Neural progenitor cell (in vitro differentiated cells): ENCODE measurements around the gene SLC38A1. TPM values are rescaled to one million over a fixed set of nuclear protein-coding genes. Genes with fewer than 3 reads are reported as not detected.
"Not testable (repeated sequence)": the region's sequence is repeated elsewhere in the genome, so short reads cannot be mapped to it uniquely, and the experiment has no call there.

ENCODE experiments used
- DNase-seq: peaks from one replicate; pipeline ENCODE4 v3.0.0-alpha.2; 2016; ENCODE audit warnings: low spot score
- H2AFZ ChIP-seq: fragments of 200-600 bp; sonication (generic); replicated peaks from 2 replicates; pipeline ENCODE4 v1.6.1; 2016; ENCODE audit warnings: antibody characterized with exemption
- H3F3A ChIP-seq: fragments of 200-600 bp; sonication (generic); 2 replicates; pipeline ENCODE4 v1.6.1; 2016; ENCODE audit warnings: antibody characterized with exemption, low read depth
- H3K27ac ChIP-seq: fragments of 200-600 bp; sonication (generic); 2 replicates; pipeline ENCODE4 v1.5.1; 2016; ENCODE audit warnings: mild to moderate bottlenecking
- H3K27me3 ChIP-seq: fragments of 200-600 bp; sonication (generic); 2 replicates; pipeline ENCODE4 v1.6.1; 2016; ENCODE audit warnings: mild to moderate bottlenecking, moderate library complexity
- H3K36me3 ChIP-seq: fragments of 200-600 bp; sonication (generic); 2 replicates; pipeline ENCODE4 v1.5.1; 2016
- H3K4me1 ChIP-seq: fragments of 200-600 bp; sonication (generic); 2 replicates; pipeline ENCODE4 v1.6.1; 2016; ENCODE audit warnings: mixed run types
- H3K4me2 ChIP-seq: fragments of 200-600 bp; sonication (generic); 2 replicates; pipeline ENCODE4 v1.6.1; 2016
- H3K4me3 ChIP-seq: fragments of 200-600 bp; sonication (generic); 2 replicates; pipeline ENCODE4 v1.5.1; 2016
- H3K79me2 ChIP-seq: fragments of 200-600 bp; sonication (generic); 2 replicates; pipeline ENCODE4 v1.6.1; 2016; ENCODE audit warnings: low read depth
- H3K9ac ChIP-seq: fragments of 200-600 bp; sonication (generic); 2 replicates; pipeline ENCODE4 v1.6.1; 2016
- H3K9me3 ChIP-seq: fragments of 200-600 bp; sonication (generic); 2 replicates; pipeline ENCODE4 v1.5.1; 2016; ENCODE audit warnings: low read depth
- H4K20me1 ChIP-seq: fragments of 200-600 bp; sonication (generic); 2 replicates; pipeline ENCODE4 v1.6.1; 2016; ENCODE audit warnings: low read depth
- H3K27ac Mint-ChIP-seq: 3 replicates; pipeline ENCODE4 v1.8.0; 2021; ENCODE audit warnings: mixed read lengths
- H3K27me3 Mint-ChIP-seq: 2 replicates; pipeline ENCODE4 v1.8.0; 2022; ENCODE audit warnings: low read depth, mild to moderate bottlenecking, inconsistent platforms, moderate library complexity, mixed read lengths; ENCODE audit not compliant: insufficient read depth
- H3K36me3 Mint-ChIP-seq: 3 replicates; pipeline ENCODE4 v1.8.0; 2021; ENCODE audit warnings: mixed read lengths
- H3K4me1 Mint-ChIP-seq: 3 replicates; pipeline ENCODE4 v1.8.0; 2021; ENCODE audit warnings: mixed read lengths
- H3K4me3 Mint-ChIP-seq: 3 replicates; pipeline ENCODE4 v1.8.0; 2021; ENCODE audit warnings: mild to moderate bottlenecking, moderate library complexity, mixed read lengths
- H3K9me3 Mint-ChIP-seq: 3 replicates; pipeline ENCODE4 v1.8.0; 2020; ENCODE audit warnings: mixed read lengths
- CTCF ChIP-seq: fragments of 200-600 bp; sonication (generic); IDR thresholded peaks from 2 replicates; pipeline ENCODE4 v1.5.1; 2017; ENCODE audit warnings: antibody characterized with exemption, mild to moderate bottlenecking
- EZH2 ChIP-seq: fragments of 200-600 bp; sonication (generic); IDR thresholded peaks from 2 replicates; pipeline ENCODE4 v1.6.1; 2017; ENCODE audit warnings: antibody characterized with exemption, mild to moderate bottlenecking, moderate library complexity
- EZH2phosphoT487 ChIP-seq: fragments of 200-600 bp; sonication (generic); IDR thresholded peaks from 2 replicates; pipeline ENCODE4 v1.6.1; 2017; ENCODE audit warnings: antibody characterized with exemption
- total RNA-seq: library from RNA; depleted of rRNA; stranded (reverse); fragments of >200 nt; gene quantifications from 2 replicates; pipeline ENCODE4 v1.2.3, GENCODE V29; 2015; ENCODE audit warnings: low replicate concordance

SLC38A1 gene
- total RNA-seq, 1 donor from 2014 or later = 142 TPM

DNA sequence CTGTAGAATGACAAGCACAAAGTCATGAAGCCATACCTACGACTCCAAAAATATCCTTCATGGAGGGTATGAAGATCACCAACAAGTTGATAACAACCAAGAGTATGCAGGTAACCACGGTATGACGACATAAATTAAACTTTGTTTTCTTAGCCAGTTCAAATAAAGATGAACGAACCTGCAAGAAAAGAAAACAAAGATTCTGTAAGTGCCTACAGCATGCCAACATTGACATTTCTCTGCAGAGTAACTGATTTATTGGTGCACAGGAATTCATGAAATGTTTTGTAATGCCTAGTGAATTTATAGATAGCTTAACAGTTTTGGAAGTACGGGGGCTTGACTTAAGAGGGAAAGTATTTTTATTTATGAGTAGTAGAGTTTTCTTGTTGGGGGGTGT lies 71.0 kb downstream of the SLC38A1 start:
- H3K9me3 ChIP-seq = peaks cover 35% of the 10 kb centered on the region
- H3K79me2 ChIP-seq = no peaks in the 10 kb centered on the region
- Mint-ChIP-seq H3K36me3 (peaks cover 82% of the 10 kb centered on the region), H3K9me3 (peaks cover 30% of the 10 kb centered on the region), H3K27me3 (peaks cover 2% of the 10 kb centered on the region), H3K27ac (no peak overlapping the region), H3K4me3 (no peak overlapping the region), H3K4me1 (no peaks in the 10 kb centered on the region)
- H3K4me3 ChIP-seq = no peak overlapping the region
- DNase-seq = no peak
- no peak overlapping the region for H2AFZ ChIP-seq
- no peaks in the 10 kb centered on the region for H3K4me1 ChIP-seq
- H3K27ac ChIP-seq = no peak overlapping the region
- H3K4me2 ChIP-seq = no peak overlapping the region
- H3K36me3 ChIP-seq = peaks cover 71% of the 10 kb centered on the region
- no peaks in the 10 kb centered on the region for H3F3A ChIP-seq
- H4K20me1 ChIP-seq = no peaks in the 10 kb centered on the region
- no peaks in the 10 kb centered on the region for H3K27me3 ChIP-seq
- TF ChIP-seq CTCF (no peak), EZH2 (no peak), EZH2phosphoT487 (no peak)
- no peak overlapping the region for H3K9ac ChIP-seq

DNA sequence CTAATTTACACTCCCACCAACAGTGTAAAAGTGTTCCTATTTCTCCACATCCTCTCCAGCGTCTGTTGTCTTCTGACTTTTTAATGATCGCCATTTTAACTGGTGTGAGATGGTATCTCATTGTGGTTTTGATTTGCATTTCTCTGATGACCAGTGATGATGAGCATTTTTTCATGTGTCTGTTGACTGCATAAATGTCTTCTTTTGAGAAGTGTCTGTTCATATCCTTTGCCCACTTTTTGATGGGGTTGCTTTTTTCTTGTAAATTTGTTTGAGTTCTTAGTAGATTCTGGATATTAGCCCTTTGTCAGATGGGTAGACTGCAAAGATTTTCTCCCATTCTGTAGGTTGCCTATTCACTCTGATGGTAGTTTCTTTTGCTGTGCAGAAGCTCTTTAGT lies 78.3 kb downstream of the SLC38A1 start:
- H3F3A ChIP-seq, H3K9ac ChIP-seq, H3K79me2 ChIP-seq, DNase-seq, H3K4me2 ChIP-seq, H3K4me3 ChIP-seq, H4K20me1 ChIP-seq, H3K27ac ChIP-seq, H3K4me1 Mint-ChIP-seq, H3K4me1 ChIP-seq, H3K27me3 ChIP-seq, H3K27me3 Mint-ChIP-seq, H3K27ac Mint-ChIP-seq, H3K4me3 Mint-ChIP-seq, H2AFZ ChIP-seq: not testable (repeated sequence)
- Mint-ChIP-seq H3K9me3 (peaks cover 44% of the 10 kb centered on the region), H3K36me3 (peaks cover 66% of the 10 kb centered on the region)
- peaks cover 35% of the 10 kb centered on the region for H3K9me3 ChIP-seq
- H3K36me3 ChIP-seq = peaks cover 30% of the 10 kb centered on the region

GRCh38 chr12:46188170-46188569 lies 80.7 kb downstream of the SLC38A1 start:
- Mint-ChIP-seq H3K4me3 (no peak overlapping the region), H3K9me3 (peaks cover 26% of the 10 kb centered on the region), H3K27ac (no peak overlapping the region), H3K36me3 (peaks cover 42% of the 10 kb centered on the region), H3K27me3 (peaks cover 7% of the 10 kb centered on the region), H3K4me1 (no peaks in the 10 kb centered on the region)
- no peak overlapping the region for H2AFZ ChIP-seq
- H3F3A ChIP-seq = peaks cover 3% of the 10 kb centered on the region
- no peaks in the 10 kb centered on the region for H3K4me1 ChIP-seq
- H3K27ac ChIP-seq = no peak overlapping the region
- no peak overlapping the region for H3K9ac ChIP-seq
- H3K9me3 ChIP-seq = peaks cover 12% of the 10 kb centered on the region
- no peaks in the 10 kb centered on the region for H3K79me2 ChIP-seq
- DNase-seq = no peak
- H3K4me2 ChIP-seq = no peak overlapping the region
- H3K4me3 ChIP-seq = no peak overlapping the region
- H3K36me3 ChIP-seq = peaks cover 10% of the 10 kb centered on the region
- no peaks in the 10 kb centered on the region for H4K20me1 ChIP-seq
- TF ChIP-seq CTCF = no peak
- no peak for TF ChIP-seq EZH2
- TF ChIP-seq EZH2phosphoT487 = no peak
- H3K27me3 ChIP-seq = no peaks in the 10 kb centered on the region

GRCh38 chr12:46187023-46187422 lies 81.8 kb downstream of the SLC38A1 start:
- Histone ChIP-seq H3K79me2 (no peaks in the 10 kb centered on the region), H3K27ac (no peak overlapping the region), H2AFZ (no peak overlapping the region), H3K9ac (no peak overlapping the region), H3K36me3 (no peaks in the 10 kb centered on the region), H3K27me3 (no peaks in the 10 kb centered on the region), H3K4me1 (no peaks in the 10 kb centered on the region), H3K9me3 (peaks cover 6% of the 10 kb centered on the region), H4K20me1 (no peaks in the 10 kb centered on the region), H3K4me2 (no peak overlapping the region), H3F3A (peaks cover 3% of the 10 kb centered on the region), H3K4me3 (no peak overlapping the region)
- Mint-ChIP-seq H3K27ac (no peak overlapping the region), H3K36me3 (peaks cover 31% of the 10 kb centered on the region), H3K4me1 (no peaks in the 10 kb centered on the region), H3K9me3 (peaks cover 15% of the 10 kb centered on the region), H3K27me3 (peaks cover 5% of the 10 kb centered on the region), H3K4me3 (no peak overlapping the region)
- DNase-seq = no peak
- no peak for TF ChIP-seq CTCF
- TF ChIP-seq EZH2phosphoT487 = no peak
- no peak for TF ChIP-seq EZH2
